H1 (cell line): ENCODE measurements around the gene SND1. TPM values are rescaled to one million over a fixed set of nuclear protein-coding genes. Genes with fewer than 3 reads are reported as not detected.

Source experiments
- CTCF ChIA-PET: fragments of 300-600 bp; sonication (Branson Sonifier 250); formaldehyde crosslinking; loops from one replicate; lab custom pipeline; 2021; ENCODE audit not compliant: partially characterized antibody; lab: Charles Lee
- POLR2A ChIA-PET: fragments of 300-600 bp; sonication (Branson Sonifier 250); formaldehyde crosslinking; loops from one replicate; lab custom pipeline; 2021; ENCODE audit warnings: inconsistent platforms; ENCODE audit not compliant: partially characterized antibody; lab: Charles Lee
- DNase-seq, 2 experiments: peaks; one replicate each; pipeline versions ENCODE4 v3.0.0 to v3.0.0-alpha.2; 2010 to 2022; ENCODE audit warnings: low spot score in 2 of 2, low read depth in 1 of 2, mixed read lengths in 1 of 2
- FAIRE-seq: peaks from 2 replicates; lab custom pipeline; 2011; peaks lifted over from hg19 to GRCh38; lab: Jason Lieb, UNC
- H2AFZ ChIP-seq: 2 replicates; pipeline ENCODE4 v1.8.1; 2012; ENCODE audit warnings: low read length, inconsistent platforms
- H2AK5ac ChIP-seq: 2 replicates; pipeline ENCODE4 v1.6.1; 2013; ENCODE audit warnings: low read depth, low read length
- H2BK120ac ChIP-seq: replicated peaks from 2 replicates; pipeline ENCODE3; 2013; ENCODE audit warnings: low read depth, low read length, inconsistent platforms
- H2BK12ac ChIP-seq: 2 replicates; pipeline ENCODE4 v1.6.1; 2013; ENCODE audit warnings: low read depth, low read length
- H2BK15ac ChIP-seq: 2 replicates; pipeline ENCODE4 v1.6.1; 2013; ENCODE audit warnings: low read length
- H2BK20ac ChIP-seq: 2 replicates; pipeline ENCODE4 v1.6.1; 2013; ENCODE audit warnings: low read length
- H2BK5ac ChIP-seq: 2 replicates; pipeline ENCODE4 v1.6.1; 2013; ENCODE audit warnings: low read depth, low read length
- H3K14ac ChIP-seq: 2 replicates; pipeline ENCODE4 v1.6.1; 2013; ENCODE audit warnings: inconsistent platforms; ENCODE audit not compliant: insufficient read length
- H3K18ac ChIP-seq: 2 replicates; pipeline ENCODE4 v1.6.1; 2013; ENCODE audit warnings: low read length; ENCODE audit errors: extremely low read depth
- H3K23ac ChIP-seq: 2 replicates; pipeline ENCODE4 v1.6.1; 2013; ENCODE audit warnings: inconsistent platforms; ENCODE audit not compliant: insufficient read length
- H3K23me2 ChIP-seq: 2 replicates; pipeline ENCODE4 v1.6.1; 2013; ENCODE audit warnings: low read depth, low read length
- H3K27ac ChIP-seq: 2 replicates; pipeline ENCODE4 v1.6.1; 2011; ENCODE audit warnings: low read depth, low read length, inconsistent platforms
- H3K27me3 ChIP-seq, 4 experiments: replicated peaks in 1 of 4; 1 replicate in 1 of 4; 2 replicates in 3 of 4; pipeline versions ENCODE4 v1.6.1 to v1.8.1; 2011 to 2013; ENCODE audit warnings: low read length in 3 of 4, mild to moderate bottlenecking in 3 of 4, inconsistent platforms in 2 of 4, mixed read lengths in 2 of 4, moderate library complexity in 1 of 4; ENCODE audit not compliant: control insufficient read depth in 3 of 4, insufficient read depth in 3 of 4; ENCODE audit errors: extremely low read depth in 1 of 4
- H3K36me3 ChIP-seq, 4 experiments: 2 replicates each; pipeline versions ENCODE4 v1.6.1 to v1.8.1; 2011 to 2013; ENCODE audit warnings: mild to moderate bottlenecking in 4 of 4, low read length in 3 of 4, moderate library complexity in 2 of 4, control low read depth in 1 of 4, inconsistent platforms in 1 of 4; ENCODE audit not compliant: insufficient read depth in 4 of 4, control insufficient read depth in 2 of 4
- H3K4ac ChIP-seq: replicated peaks from 2 replicates; pipeline ENCODE3; 2013; ENCODE audit warnings: low read length, low read depth, mixed read lengths, inconsistent platforms; ENCODE audit not compliant: insufficient read length
- H3K4me1 ChIP-seq, 4 experiments: replicated peaks in 1 of 4; 1 replicate in 1 of 4; 2 replicates in 3 of 4; pipeline versions ENCODE4 v1.6.1 to v1.8.1; 2011 to 2013; ENCODE audit warnings: low read length in 3 of 4, inconsistent platforms in 2 of 4, mixed read lengths in 1 of 4; ENCODE audit not compliant: insufficient read depth in 4 of 4, control insufficient read depth in 3 of 4
- H3K4me2 ChIP-seq, 2 experiments: 2 replicates each; pipeline versions ENCODE4 v1.6.1 to v1.8.1; 2011 to 2013; ENCODE audit warnings: low read depth in 2 of 2, low read length in 2 of 2, control low read depth in 1 of 2, inconsistent platforms in 1 of 2, mild to moderate bottlenecking in 1 of 2; ENCODE audit not compliant: insufficient read depth in 1 of 2
- H3K4me3 ChIP-seq, 4 experiments: fragments of 200-600, 300-600 bp in 1 of 4; sonication (generic), shearing (Covaris generic), sonication (Bioruptor Twin) in 1 of 4; 2 replicates each; pipeline versions ENCODE4 v1.5.1 to v1.8.1; 2011 to 2016; ENCODE audit warnings: low read length in 4 of 4, low read depth in 3 of 4, control low read depth in 2 of 4, inconsistent platforms in 2 of 4, mild to moderate bottlenecking in 2 of 4, mixed read lengths in 1 of 4, moderate library complexity in 1 of 4; ENCODE audit not compliant: insufficient read depth in 2 of 4; ENCODE audit errors: extremely low read depth in 1 of 4
- H3K56ac ChIP-seq: replicated peaks from 2 replicates; pipeline ENCODE3; 2013; ENCODE audit warnings: low read depth, mild to moderate bottlenecking, mixed read lengths, low read length, inconsistent platforms; ENCODE audit not compliant: insufficient read length
- H3K79me1 ChIP-seq: 2 replicates; pipeline ENCODE4 v1.6.1; 2013; ENCODE audit warnings: low read depth, low read length, control low read depth
- H3K79me2 ChIP-seq, 2 experiments: 2 replicates each; pipeline versions ENCODE4 v1.6.1 to v1.8.1; 2012 to 2013; ENCODE audit warnings: low read length in 2 of 2, mild to moderate bottlenecking in 2 of 2, inconsistent platforms in 1 of 2; ENCODE audit not compliant: insufficient read depth in 2 of 2, control insufficient read depth in 1 of 2
- H3K9ac ChIP-seq, 4 experiments: replicated peaks in 1 of 4; 1 replicate in 1 of 4; 2 replicates in 3 of 4; pipeline versions ENCODE4 v1.6.1 to v1.8.1; 2011 to 2013; ENCODE audit warnings: low read depth in 3 of 4, low read length in 3 of 4, control low read depth in 2 of 4, mild to moderate bottlenecking in 2 of 4, moderate library complexity in 2 of 4, inconsistent platforms in 1 of 4; ENCODE audit errors: extremely low read depth in 1 of 4
- H3K9me3 ChIP-seq, 2 experiments: 2 replicates each; pipeline versions ENCODE4 v1.6.1 to v1.8.1; 2012 to 2013; ENCODE audit warnings: mild to moderate bottlenecking in 2 of 2, moderate library complexity in 2 of 2, control low read depth in 1 of 2, inconsistent platforms in 1 of 2, low read depth in 1 of 2, low read length in 1 of 2, mixed read lengths in 1 of 2; ENCODE audit not compliant: insufficient read depth in 2 of 2
- H4K20me1 ChIP-seq, 2 experiments: replicated peaks in 1 of 2; 2 replicates each; pipeline versions ENCODE3 to v1.8.1; 2011 to 2013; ENCODE audit warnings: inconsistent platforms in 2 of 2, low read length in 2 of 2, mild to moderate bottlenecking in 1 of 2; ENCODE audit not compliant: insufficient read depth in 2 of 2, control insufficient read depth in 1 of 2
- H4K5ac ChIP-seq: 2 replicates; pipeline ENCODE4 v1.6.1; 2013; ENCODE audit warnings: low read length, low read depth, mixed read lengths, inconsistent platforms; ENCODE audit not compliant: insufficient read length
- H4K8ac ChIP-seq: 2 replicates; pipeline ENCODE4 v1.8.0; 2013; ENCODE audit warnings: mild to moderate bottlenecking, moderate library complexity, low read length, inconsistent platforms; ENCODE audit not compliant: insufficient read depth; ENCODE audit errors: extremely low read depth
- H4K91ac ChIP-seq: replicated peaks from 2 replicates; pipeline ENCODE3; 2013; ENCODE audit warnings: low read length, mixed read lengths, inconsistent platforms; ENCODE audit not compliant: insufficient read length
- BRCA1 ChIP-seq: IDR thresholded peaks from 2 replicates; pipeline ENCODE4 v1.6.1; 2012; ENCODE audit warnings: low read depth, low read length, improper control_type of control experiment
- CBX5 ChIP-seq: fragments of 300-800, 300-1000 bp; sonication (generic); IDR thresholded peaks from 2 replicates; pipeline ENCODE4 v1.7.1; 2016; ENCODE audit warnings: antibody characterized with exemption, low read length, low read depth
- E2F6 ChIP-seq: IDR thresholded peaks from 2 replicates; pipeline ENCODE4 v1.6.1; 2012; ENCODE audit warnings: inconsistent platforms
- EGR1 ChIP-seq: IDR thresholded peaks from 2 replicates; pipeline ENCODE4 v1.6.1; 2011; ENCODE audit warnings: low read depth, low read length, borderline replicate concordance
- JUN ChIP-seq: IDR thresholded peaks from 2 replicates; pipeline ENCODE4 v1.6.1; 2011; ENCODE audit warnings: low read depth, mild to moderate bottlenecking, improper control_type of control experiment, low read length
- JUND ChIP-seq: IDR thresholded peaks from 2 replicates; pipeline ENCODE4 v1.6.1; 2011; ENCODE audit warnings: mild to moderate bottlenecking, improper control_type of control experiment, low read length
- NRF1 ChIP-seq: IDR thresholded peaks from 2 replicates; pipeline ENCODE4 v1.6.1; 2011; ENCODE audit warnings: mild to moderate bottlenecking, low read depth, low read length, improper control_type of control experiment
- PHF8 ChIP-seq: fragments of 200-600 bp; sonication (generic); conservative IDR thresholded peaks from 2 replicates; pipeline ENCODE4 v1.7.1; 2012; ENCODE audit warnings: low read depth, mild to moderate bottlenecking, inconsistent platforms, low read length, moderate library complexity
- POU5F1 ChIP-seq: IDR thresholded peaks from 2 replicates; pipeline ENCODE4 v1.6.1; 2011; ENCODE audit warnings: low read depth, mild to moderate bottlenecking, low read length, moderate library complexity
- SP4 ChIP-seq: IDR thresholded peaks from 2 replicates; pipeline ENCODE4 v1.6.1; 2012; ENCODE audit warnings: low read length, inconsistent platforms
- USF2 ChIP-seq: IDR thresholded peaks from 2 replicates; pipeline ENCODE4 v1.6.1; 2011; ENCODE audit warnings: low read length, improper control_type of control experiment
- YY1 ChIP-seq: IDR thresholded peaks from 2 replicates; pipeline ENCODE4 v1.6.1; 2011; ENCODE audit warnings: low read depth, mild to moderate bottlenecking, low read length
- ZNF274 ChIP-seq: IDR thresholded peaks from 2 replicates; pipeline ENCODE4 v1.7.0; 2012; ENCODE audit warnings: low read length, borderline replicate concordance; ENCODE audit errors: extremely low read depth
- WGBS, 2 experiments: shearing (Covaris generic) in 1 of 2; methylation state at CpG; one replicate each; pipeline versions ENCODE4 v1.1.6 to v1.1.7; 2013 to 2015; ENCODE audit warnings: low lambda C conversion rate in 2 of 2, mixed read lengths in 2 of 2, inconsistent platforms in 1 of 2, low coverage in 1 of 2, missing lambda C conversion rate in 1 of 2; ENCODE audit not compliant: insufficient replicate concordance in 2 of 2, insufficient coverage in 1 of 2, insufficient read length in 1 of 2; ENCODE audit errors: extremely low coverage in 1 of 2, missing lambda C conversion rate in 1 of 2; 5-methylcytosine and 5-hydroxymethylcytosine counted together
- polyA plus RNA-seq, 7 experiments: library from polyadenylated mRNA; depleted of rRNA in 3 of 7; stranded (reverse) in 5 of 7; unstranded in 2 of 7; fragments of >200 nt in 5 of 7; fragments of 200-250 nt in 2 of 7; gene quantifications; 1 replicate in 5 of 7; 2 replicates in 1 of 7; 4 replicates in 1 of 7; pipeline versions ENCODE4 v1.2.1 to v1.2.3, GENCODE V29; 2011 to 2013; ENCODE audit warnings: missing spikeins in 2 of 7, mixed read lengths in 2 of 7
- total RNA-seq: library from RNA; stranded (reverse); fragmentation: NEBNext Ultra II Directional; extraction: Animal tissue kit (Norgen Biotek cat#: 25700); gene quantifications from 2 replicates; pipeline ENCODE4 v1.2.1, GENCODE V29; 2021

SND1 gene
- total and polyA plus RNA-seq, 2 of the 8 experiments (the other 6 are each of a cell fraction or from before 2014, with no cell fraction given) = 122 to 290 TPM

GRCh38 chr7:127745445-127745844 is 93.5 kb downstream of the SND1 start:
- Histone ChIP-seq H2BK120ac (no peak overlapping the region), H4K5ac (no peak overlapping the region), H4K20me1 (peaks cover 10 to 20% of the 10 kb centered on the region in 2 experiments), H3K9ac (no peak overlapping the region), H3K4me2 (0 out of 4 replicates have a peak overlapping the region, but pooled peaks of 1 of the 2 experiments have one; percentile 19), H3K4me3 (no peak overlapping the region), H3K4ac (no peak overlapping the region), H3K18ac (no peak overlapping the region), H3K79me1 (peaks cover 10% of the 10 kb centered on the region), H4K8ac (no peak overlapping the region), H2AFZ (no peak overlapping the region), H3K23me2 (no peaks in the 10 kb centered on the region), H2BK15ac (no peak overlapping the region), H3K4me1 (peaks cover 2 to 28% (median 24%) of the 10 kb centered on the region in 4 experiments; a peak in 6 of 7 replicates), H4K91ac (no peak overlapping the region), H3K36me3 (no peaks in the 10 kb centered on the region; a peak in 1 of 8 replicates), H3K27ac (no peak overlapping the region), H3K14ac (no peak overlapping the region), H3K9me3 (no peaks in the 10 kb centered on the region), H3K27me3 (no peaks in the 10 kb centered on the region), H3K79me2 (peaks cover 0 to 87% of the 10 kb centered on the region in 2 experiments; a peak in 3 of 4 replicates), H3K23ac (no peak overlapping the region), H2BK12ac (no peak overlapping the region), H2BK5ac (no peak overlapping the region), H2BK20ac (no peak overlapping the region), H2AK5ac (no peak overlapping the region), H3K56ac (no peak overlapping the region)
- CTCF ChIA-PET = interaction anchor here (0.6 to 4.7 kb wide), 7 partner anchors 12 to 115 kb away, joined by 3 to 33 read pairs (median 4); no protein-coding TSS in a partner anchor
- DNase-seq = no peak
- no peak for FAIRE-seq
- WGBS, 2 experiments = 96% methylated on average over 1 of the region's 1 CpG; no CpG with 5 or more reads in 1 of the 2 experiments
- POLR2A ChIA-PET = interaction anchor here (1.1 kb wide), 1 partner anchor 12 kb away, joined by 3 read pairs; no protein-coding TSS in a partner anchor
- TF ChIP-seq CBX5 (no peak), PHF8 (no peak), YY1 (no peak), USF2 (no peak), SP4 (no peak), NRF1 (no peak), E2F6 (no peak), ZNF274 (no peak), EGR1 (no peak), JUN (no peak), POU5F1 (no peak), BRCA1 (no peak), JUND (no peak)
